HEK293T (cell line): ENCODE results near the gene RDH12.

ENCODE experiments used
- CTCF ChIA-PET: fragments of 350-600 bp; formaldehyde crosslinking; extraction: SDS; loops from one replicate; lab custom pipeline; 2021; ENCODE audit warnings: antibody characterized with exemption, inconsistent platforms; lab: Yijun Ruan, JAX
- POLR2A ChIA-PET: fragments of 350-600 bp; formaldehyde crosslinking; extraction: SDS; loops from one replicate; lab custom pipeline; 2020; ENCODE audit warnings: antibody characterized with exemption, inconsistent platforms; lab: Yijun Ruan, JAX
- DNase-seq: peaks from one replicate; pipeline ENCODE4 v3.0.0; 2012; ENCODE audit warnings: mixed read lengths; ENCODE audit errors: extremely low spot score
- ARNT ChIP-seq: fragments of 450-650 bp; IDR thresholded peaks from 2 replicates; pipeline ENCODE4 v1.6.1; 2017; ENCODE audit warnings: mild to moderate bottlenecking
- BHLHE40 ChIP-seq: fragments of 450-650 bp; IDR thresholded peaks from 2 replicates; pipeline ENCODE4 v1.6.1; 2016; ENCODE audit warnings: mild to moderate bottlenecking, moderate library complexity, borderline replicate concordance
- CTBP1 ChIP-seq: fragments of 450-650 bp; IDR thresholded peaks from 2 replicates; pipeline ENCODE4 v1.6.1; 2016; ENCODE audit warnings: borderline replicate concordance
- ELF4 ChIP-seq: fragments of 450-650 bp; IDR thresholded peaks from 2 replicates; pipeline ENCODE4 v1.6.1; 2017; ENCODE audit warnings: antibody characterized with exemption
- FOXA1 ChIP-seq: fragments of 450-650 bp; IDR thresholded peaks from 2 replicates; pipeline ENCODE4 v1.6.1; 2016; ENCODE audit warnings: mild to moderate bottlenecking
- FOXK2 ChIP-seq: fragments of 450-650 bp; IDR thresholded peaks from 2 replicates; pipeline ENCODE4 v1.6.1; 2016; ENCODE audit warnings: mild to moderate bottlenecking
- FOXM1 ChIP-seq: fragments of 450-650 bp; IDR thresholded peaks from 2 replicates; pipeline ENCODE4 v1.6.1; 2017; ENCODE audit warnings: mild to moderate bottlenecking, borderline replicate concordance
- HDGF ChIP-seq: fragments of 450-650 bp; IDR thresholded peaks from 2 replicates; pipeline ENCODE4 v1.6.1; 2017; ENCODE audit warnings: antibody characterized with exemption, borderline replicate concordance
- L3MBTL2 ChIP-seq: fragments of 450-650 bp; conservative IDR thresholded peaks from 2 replicates; pipeline ENCODE4 v1.6.1; 2016; ENCODE audit warnings: mild to moderate bottlenecking
- LEF1 ChIP-seq: fragments of 450-650 bp; IDR thresholded peaks from 2 replicates; pipeline ENCODE4 v1.6.1; 2017; ENCODE audit warnings: mild to moderate bottlenecking, borderline replicate concordance
- NFRKB ChIP-seq: fragments of 450-650 bp; IDR thresholded peaks from 2 replicates; pipeline ENCODE4 v1.6.1; 2016; ENCODE audit warnings: mild to moderate bottlenecking, moderate library complexity
- SP1 ChIP-seq: fragments of 450-650 bp; IDR thresholded peaks from 2 replicates; pipeline ENCODE4 v1.6.1; 2017
- SUZ12 ChIP-seq: fragments of 450-650 bp; IDR thresholded peaks from 2 replicates; pipeline ENCODE4 v1.6.1; 2016; ENCODE audit warnings: mild to moderate bottlenecking
- TARDBP ChIP-seq: fragments of 450-650 bp; IDR thresholded peaks from 2 replicates; pipeline ENCODE4 v1.6.1; 2016
- ZNF384 ChIP-seq: fragments of 450-650 bp; IDR thresholded peaks from 2 replicates; pipeline ENCODE4 v1.6.1; 2016
- TF ChIP-seq, protein P1 (sequence below): fragments of 450-650 bp; IDR thresholded peaks from 2 replicates; pipeline ENCODE4 v1.6.1; 2016

The RDH12 gene

DNA sequence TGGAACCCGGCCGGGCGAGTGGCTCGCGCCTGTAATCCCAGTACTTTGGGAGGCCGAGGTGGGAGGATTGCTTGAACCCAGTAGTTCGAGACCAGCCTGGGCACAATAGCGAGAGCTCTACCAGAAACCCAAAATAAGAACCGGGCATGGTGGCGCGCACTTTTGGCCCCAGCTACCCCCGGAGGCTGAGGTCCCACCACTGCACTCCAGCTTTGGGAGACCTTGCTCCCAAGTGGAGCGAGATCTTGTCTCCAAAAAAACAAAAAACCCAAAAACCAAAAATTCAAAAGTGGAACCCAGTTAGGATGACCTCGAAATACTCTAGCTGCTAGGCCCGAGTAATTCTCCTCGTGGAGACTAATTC lies 26.5 kb upstream of the RDH12 start:
- ChIA-PET POLR2A (interaction anchor here (0.9 to 2.4 kb wide), 6 partner anchors 20 to 246 kb away, joined by 3 to 20 read pairs (median 3); partner anchors contain the start of gene RDH11), CTCF (interaction anchor here (0.6 to 1.4 kb wide), 2 partner anchors 12 to 29 kb away, joined by 4 to 5 read pairs; no protein-coding TSS in a partner anchor)
- no peak; the same call in 1 of the 2 replicates for TF ChIP-seq L3MBTL2
- TF ChIP-seq, protein P1, sequence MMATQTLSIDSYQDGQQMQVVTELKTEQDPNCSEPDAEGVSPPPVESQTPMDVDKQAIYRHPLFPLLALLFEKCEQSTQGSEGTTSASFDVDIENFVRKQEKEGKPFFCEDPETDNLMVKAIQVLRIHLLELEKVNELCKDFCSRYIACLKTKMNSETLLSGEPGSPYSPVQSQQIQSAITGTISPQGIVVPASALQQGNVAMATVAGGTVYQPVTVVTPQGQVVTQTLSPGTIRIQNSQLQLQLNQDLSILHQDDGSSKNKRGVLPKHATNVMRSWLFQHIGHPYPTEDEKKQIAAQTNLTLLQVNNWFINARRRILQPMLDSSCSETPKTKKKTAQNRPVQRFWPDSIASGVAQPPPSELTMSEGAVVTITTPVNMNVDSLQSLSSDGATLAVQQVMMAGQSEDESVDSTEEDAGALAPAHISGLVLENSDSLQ = no peak
- no peak for DNase-seq

DNA sequence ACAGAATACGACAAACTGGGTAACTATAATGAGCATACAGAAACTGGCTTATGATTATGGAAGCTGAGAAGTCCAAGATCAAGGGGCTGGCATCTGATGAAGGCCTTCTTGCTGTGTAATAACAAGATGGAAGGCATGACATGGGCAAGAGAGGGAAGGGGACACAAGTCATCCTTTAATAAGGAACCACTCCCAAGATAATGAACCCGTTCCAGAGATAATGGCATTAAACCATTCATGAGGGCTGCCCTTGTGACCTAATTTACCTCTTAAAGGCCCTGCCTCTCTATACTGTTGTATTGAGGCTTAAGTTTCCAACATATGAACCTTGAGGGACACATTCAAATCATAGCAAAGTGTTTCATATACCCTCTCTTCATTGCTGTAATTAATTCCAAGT lies 22.7 kb upstream of the RDH12 start:
- CTCF ChIA-PET = no interaction called here
- DNase-seq = no peak
- POLR2A ChIA-PET = interaction anchor here (2.0 kb wide), 1 partner anchor 16 kb away, joined by 12 read pairs; the partner anchor contains the start of gene RDH11
- no peak for TF ChIP-seq BHLHE40
- TF ChIP-seq L3MBTL2 = no peak
- no peak for TF ChIP-seq NFRKB
- no peak for TF ChIP-seq TARDBP
- TF ChIP-seq, protein P1 = no peak
- no peak for TF ChIP-seq ELF4
- TF ChIP-seq FOXM1 = no peak
- no peak for TF ChIP-seq FOXA1
- TF ChIP-seq ZNF384 = no peak
- no peak for TF ChIP-seq HDGF
- TF ChIP-seq FOXK2 = no peak
- TF ChIP-seq LEF1 = no peak
- no peak for TF ChIP-seq SUZ12
- no peak for TF ChIP-seq ARNT
- no peak for TF ChIP-seq SP1
- TF ChIP-seq CTBP1 = no peak

GRCh38 chr14:67680121-67680602 lies 21.5 kb upstream of the RDH12 start:
- no peak for DNase-seq
- ChIA-PET CTCF (no interaction called here), POLR2A (interaction anchor here (2.4 kb wide), 1 partner anchor 15 kb away, joined by 9 read pairs; the partner anchor contains the start of gene RDH11)
- TF ChIP-seq, protein P1 = no peak
- TF ChIP-seq HDGF = no peak
- TF ChIP-seq L3MBTL2 = no peak
- no peak for TF ChIP-seq BHLHE40
- no peak for TF ChIP-seq FOXA1
- TF ChIP-seq CTBP1 = no peak
- no peak for TF ChIP-seq LEF1
- TF ChIP-seq SUZ12 = no peak
- TF ChIP-seq TARDBP = no peak
- no peak for TF ChIP-seq NFRKB
- no peak for TF ChIP-seq FOXK2
- TF ChIP-seq SP1 = no peak
- no peak for TF ChIP-seq ZNF384
- TF ChIP-seq ELF4 = no peak
- no peak for TF ChIP-seq ARNT
- no peak for TF ChIP-seq FOXM1

GRCh38 chr14:67680941-67681340 lies 20.7 kb upstream of the RDH12 start:
- no peak for DNase-seq
- ChIA-PET POLR2A (interaction anchor here (2.4 kb wide), 1 partner anchor 15 kb away, joined by 9 read pairs; the partner anchor contains the start of gene RDH11), CTCF (no interaction called here)
- TF ChIP-seq TARDBP = no peak
- TF ChIP-seq, protein P1 = no peak
- TF ChIP-seq LEF1 = no peak
- TF ChIP-seq ARNT = no peak
- no peak for TF ChIP-seq FOXK2
- TF ChIP-seq FOXA1 = no peak
- no peak for TF ChIP-seq NFRKB
- TF ChIP-seq BHLHE40 = no peak
- TF ChIP-seq CTBP1 = no peak
- no peak for TF ChIP-seq SP1

GRCh38 chr14:67683842-67684241 lies 17.8 kb upstream of the RDH12 start:
- CTCF ChIA-PET = no interaction called here
- TF ChIP-seq FOXA1 (no peak), ARNT (no peak)
- DNase-seq = no peak
- POLR2A ChIA-PET = interaction anchor here (1.1 kb wide), 1 partner anchor 11 kb away, joined by 5 read pairs; the partner anchor contains the start of gene RDH11

- ChIA-PET CTCF (no interaction called here), POLR2A (interaction anchor here (1.5 kb wide), 1 partner anchor 8 kb away, joined by 4 read pairs; no protein-coding TSS in a partner anchor)
- TF ChIP-seq ARNT (no peak), FOXA1 (no peak), SUZ12 (no peak), FOXM1 (no peak), HDGF (no peak), LEF1 (no peak), SP1 (no peak)
- TF ChIP-seq, protein P1 = no peak
- DNase-seq = no peak
These were observed 11.7 kb upstream of the RDH12 start for GRCh38 chr14:67690011-67690410.
